ENCODE results near the gene VPS8. TPM values are rescaled to one million over a fixed set of nuclear protein-coding genes. Genes with fewer than 3 reads are reported as not detected.

The VPS8 gene
- total and polyA plus RNA-seq, 2 of the 8 experiments (the other 6 are each of a cell fraction or from before 2014, with no cell fraction given) = 13.0 to 41.0 TPM

DNA sequence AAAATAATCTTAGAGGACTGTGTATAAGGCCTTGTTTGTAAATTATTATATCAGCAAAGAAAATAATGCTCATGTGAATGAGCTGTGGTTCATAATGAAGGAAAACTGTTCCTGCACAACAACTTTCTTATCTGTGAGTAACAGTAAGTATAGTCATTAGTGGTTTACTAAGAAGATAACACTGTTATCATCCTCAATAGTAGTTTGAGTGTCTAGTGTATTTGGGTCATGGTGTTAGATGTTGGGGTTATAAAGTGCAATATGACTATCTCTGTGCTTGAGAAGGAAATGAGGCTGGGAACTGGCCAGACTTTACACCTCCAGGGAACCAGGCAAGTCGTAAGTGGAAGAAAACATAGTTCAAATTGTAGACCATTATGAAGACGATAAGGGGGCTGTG lies 15.6 kb downstream of the VPS8 start (continued):
- TF ChIP-seq SUZ12 (IDR thresholded peaks at IDR 0.05; ENCODE audit: low read length) (no peak), GABPA (IDR thresholded peaks at IDR 0.05; ENCODE audit: borderline replicate concordance, insufficient read depth, low read length) (no peak)
